ENCODE data around the gene ADISSP.

DNA sequence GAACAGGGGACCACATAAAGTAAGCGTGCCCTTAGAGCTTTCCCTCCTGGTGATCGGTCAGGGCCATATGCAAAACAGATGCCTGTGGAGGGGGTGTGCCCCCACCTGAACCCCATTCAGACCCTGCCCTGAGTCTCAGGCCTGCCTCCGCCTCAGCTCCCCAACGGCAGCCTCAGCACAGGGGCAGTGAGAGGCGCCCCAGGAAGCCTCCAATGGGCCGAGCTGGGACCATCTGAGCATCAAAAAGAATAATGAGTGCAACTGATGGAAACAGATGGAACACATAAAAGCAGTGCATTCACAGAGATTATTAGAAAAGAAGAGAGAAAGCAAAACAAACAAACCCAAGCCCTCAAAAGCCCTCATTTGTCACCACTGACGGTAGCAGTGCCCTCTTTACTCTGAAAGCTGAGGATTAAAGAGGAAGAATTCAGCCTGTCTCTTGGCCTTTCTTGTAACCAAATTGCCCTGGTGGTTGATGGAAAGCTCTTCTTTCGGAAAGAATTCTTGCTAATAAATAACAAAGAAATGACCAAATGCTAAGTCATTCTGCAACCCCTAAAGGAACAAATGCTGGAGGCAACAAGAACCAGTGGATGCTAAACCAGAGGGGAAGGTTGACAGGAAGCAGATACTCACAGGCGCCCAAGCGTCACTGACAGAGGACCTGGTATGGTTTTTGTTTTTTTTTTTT is 6.8 kb downstream of the ADISSP start:
- TF ChIP-seq, protein P1, sequence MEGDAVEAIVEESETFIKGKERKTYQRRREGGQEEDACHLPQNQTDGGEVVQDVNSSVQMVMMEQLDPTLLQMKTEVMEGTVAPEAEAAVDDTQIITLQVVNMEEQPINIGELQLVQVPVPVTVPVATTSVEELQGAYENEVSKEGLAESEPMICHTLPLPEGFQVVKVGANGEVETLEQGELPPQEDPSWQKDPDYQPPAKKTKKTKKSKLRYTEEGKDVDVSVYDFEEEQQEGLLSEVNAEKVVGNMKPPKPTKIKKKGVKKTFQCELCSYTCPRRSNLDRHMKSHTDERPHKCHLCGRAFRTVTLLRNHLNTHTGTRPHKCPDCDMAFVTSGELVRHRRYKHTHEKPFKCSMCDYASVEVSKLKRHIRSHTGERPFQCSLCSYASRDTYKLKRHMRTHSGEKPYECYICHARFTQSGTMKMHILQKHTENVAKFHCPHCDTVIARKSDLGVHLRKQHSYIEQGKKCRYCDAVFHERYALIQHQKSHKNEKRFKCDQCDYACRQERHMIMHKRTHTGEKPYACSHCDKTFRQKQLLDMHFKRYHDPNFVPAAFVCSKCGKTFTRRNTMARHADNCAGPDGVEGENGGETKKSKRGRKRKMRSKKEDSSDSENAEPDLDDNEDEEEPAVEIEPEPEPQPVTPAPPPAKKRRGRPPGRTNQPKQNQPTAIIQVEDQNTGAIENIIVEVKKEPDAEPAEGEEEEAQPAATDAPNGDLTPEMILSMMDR (conservative IDR thresholded peaks at IDR 0.05 in 1 of 2, IDR thresholded peaks at IDR 0.05 in 1 of 2; ENCODE audit: extremely low read depth in 1 of 2, insufficient read depth in 1 of 2, low read depth in 1 of 2, low read length in 2 of 2), result no peak
- no peak for TF ChIP-seq EZH2 (IDR thresholded peaks at IDR 0.05; ENCODE audit: borderline replicate concordance, low read length)

Measured in mammary epithelial cell (primary cell).